HG03354 (cell line): ENCODE measurements around the gene LCLAT1.

Source experiments
- ATAC-seq: cut with Tn5 transposase; IDR thresholded peaks from one replicate; pipeline ENCODE4 v1.9.1; 2021; ENCODE audit warnings: mild to moderate bottlenecking; ENCODE audit not compliant: unreplicated experiment, poor library complexity, severe bottlenecking

The LCLAT1 gene

GRCh38 chr2:30421604-30422443 is 25.2 kb upstream of the LCLAT1 start:
- ATAC-seq = no peak

- no peak for ATAC-seq
These were observed 24.5 kb upstream of the LCLAT1 start for GRCh38 chr2:30422444-30423040.

GRCh38 chr2:30424231-30424630 is 22.8 kb upstream of the LCLAT1 start:
- no peak for ATAC-seq

- ATAC-seq = no peak
These were observed 21.7 kb upstream of the LCLAT1 start for GRCh38 chr2:30425326-30425725.

- no peak for ATAC-seq
These were observed 19.3 kb upstream of the LCLAT1 start for GRCh38 chr2:30427606-30428347.

- ATAC-seq = no peak
These were observed 18.7 kb upstream of the LCLAT1 start for GRCh38 chr2:30428348-30428662.

GRCh38 chr2:30428827-30429461 is 18.1 kb upstream of the LCLAT1 start:
- no peak for ATAC-seq

GRCh38 chr2:30433541-30434299 is 13.3 kb upstream of the LCLAT1 start:
- no peak for ATAC-seq

GRCh38 chr2:30434708-30435107 is 12.3 kb upstream of the LCLAT1 start:
- no peak for ATAC-seq

- no peak for ATAC-seq
These were observed 10.1 kb upstream of the LCLAT1 start for GRCh38 chr2:30436859-30437435.

- no peak for ATAC-seq
These were observed 9.1 kb upstream of the LCLAT1 start for GRCh38 chr2:30437809-30438548.

- ATAC-seq = no peak
These were observed 7.8 kb upstream of the LCLAT1 start for GRCh38 chr2:30439296-30439695.

GRCh38 chr2:30439879-30440278 is 7.2 kb upstream of the LCLAT1 start:
- no peak for ATAC-seq

- no peak for ATAC-seq
These were observed 6.0 kb upstream of the LCLAT1 start for GRCh38 chr2:30441023-30441422.

- ATAC-seq = no peak
These were observed 4.0 kb upstream of the LCLAT1 start for GRCh38 chr2:30443081-30443480.

GRCh38 chr2:30444273-30444672 is 2.8 kb upstream of the LCLAT1 start:
- no peak for ATAC-seq

- no peak for ATAC-seq
These were observed 1.7 kb upstream of the LCLAT1 start for GRCh38 chr2:30445266-30445821.

- no peak for ATAC-seq
These were observed 371 bp upstream of the LCLAT1 start for GRCh38 chr2:30446602-30447148.
